COLO668 (cell line): ENCODE results near the gene LYPD6.
"Not testable (repeated sequence)": the region's sequence is repeated elsewhere in the genome, so short reads cannot be mapped to it uniquely, and the experiment has no call there.

Experiments used
- DNase-seq: peaks from one replicate; lab custom pipeline; 2025; ENCODE audit not compliant: unreplicated experiment; lab: John Stamatoyannopoulos, UW

LYPD6 gene

GRCh38 chr2:149499204-149499603 lies 168.8 kb downstream of the LYPD6 start:
- not testable (repeated sequence) for DNase-seq

DNA sequence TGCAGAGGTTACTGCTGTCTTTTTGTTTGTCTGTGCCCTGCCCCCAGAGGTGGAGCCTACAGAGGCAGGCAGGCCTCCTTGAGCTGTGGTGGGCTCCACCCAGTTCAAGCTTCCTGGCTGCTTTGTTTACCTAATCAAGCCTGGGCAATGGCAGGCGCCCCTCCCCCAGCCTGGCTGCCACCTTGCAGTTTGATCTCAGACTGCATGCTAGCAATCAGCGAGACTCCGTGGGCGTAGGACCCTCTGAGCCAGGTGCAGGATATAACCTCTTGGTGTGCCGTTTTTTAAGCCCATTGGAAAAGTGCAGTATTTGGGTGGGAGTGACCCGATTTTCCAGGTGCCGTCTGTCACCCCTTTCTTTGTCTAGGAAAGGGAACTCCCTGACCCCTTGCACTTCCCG lies 176.4 kb downstream of the LYPD6 start:
- not testable (repeated sequence) for DNase-seq

DNA sequence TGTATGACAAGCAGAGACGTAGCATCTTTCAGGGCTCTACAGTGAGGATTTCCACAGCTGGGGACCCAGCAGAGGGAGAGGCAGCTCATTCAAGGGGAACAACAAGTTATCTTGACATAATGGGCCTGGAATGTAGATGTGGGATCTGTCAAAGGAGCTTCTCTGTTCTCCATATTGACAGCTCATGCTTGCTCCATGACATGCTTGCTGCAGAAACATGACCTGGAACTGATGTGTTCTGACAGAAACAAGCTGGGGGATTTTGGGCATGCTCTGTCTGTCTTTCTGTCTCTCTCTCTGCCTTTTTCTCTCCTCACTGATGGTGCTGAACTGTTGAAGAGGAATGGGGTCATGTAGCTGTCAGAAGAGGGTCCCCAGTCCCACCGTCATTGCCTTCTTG lies 177.6 kb downstream of the LYPD6 start:
- DNase-seq, result no peak

DNA sequence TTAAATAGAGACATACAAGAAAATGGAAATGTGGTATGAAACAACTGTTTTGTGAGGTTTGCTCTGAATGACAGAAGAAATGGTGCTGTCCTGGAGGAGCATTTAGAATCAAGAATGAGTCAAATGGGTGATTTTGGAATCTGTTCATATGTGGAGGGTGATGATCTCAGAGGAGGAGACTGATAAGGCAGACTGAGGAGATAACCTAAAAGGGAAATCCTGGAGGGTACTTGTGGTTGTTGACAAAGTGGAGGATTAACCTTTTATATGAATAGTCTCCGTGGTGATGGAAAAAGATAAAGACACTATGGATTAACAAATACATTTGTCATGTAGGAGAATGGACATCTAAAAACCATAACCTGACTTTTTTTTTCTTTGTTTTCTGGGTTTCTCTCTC lies 183.1 kb downstream of the LYPD6 start:
- DNase-seq, result no peak
